ENCODE results near the gene MATN1.

Gene MATN1

DNA sequence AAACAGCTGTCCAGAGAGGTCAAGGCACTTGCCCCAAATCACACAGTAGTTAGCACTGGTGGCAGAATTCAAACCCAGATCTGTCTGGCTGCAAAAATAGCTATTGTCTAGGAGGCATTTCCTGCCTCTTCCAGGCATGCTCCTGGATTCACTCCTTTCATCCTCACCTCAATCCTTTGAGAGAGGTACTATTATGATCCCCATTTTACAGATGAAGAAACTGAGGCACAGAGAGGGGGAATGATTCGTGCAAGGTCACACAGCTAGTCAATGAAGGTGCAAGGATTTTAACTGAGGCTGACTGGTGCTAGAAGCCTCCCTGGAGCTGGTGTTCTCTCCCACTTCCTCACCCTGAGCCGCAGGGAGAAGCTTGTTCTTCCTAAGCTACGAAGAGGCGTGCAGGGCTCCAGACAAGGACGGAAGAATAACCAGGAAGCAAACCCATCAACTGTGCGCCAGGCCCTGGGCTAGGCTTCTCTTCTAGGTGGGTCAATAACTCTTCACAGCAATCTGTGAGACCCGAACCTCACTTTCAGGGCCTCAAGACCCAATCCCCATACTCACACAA lies 34.8 kb upstream of the MATN1 start:
- H3K4me3 ChIP-seq (ENCODE audit: low read depth, low read length), result no peak overlapping the region
- H3K27ac ChIP-seq, result no peak overlapping the region
- DNase-seq, result no peak

DNA sequence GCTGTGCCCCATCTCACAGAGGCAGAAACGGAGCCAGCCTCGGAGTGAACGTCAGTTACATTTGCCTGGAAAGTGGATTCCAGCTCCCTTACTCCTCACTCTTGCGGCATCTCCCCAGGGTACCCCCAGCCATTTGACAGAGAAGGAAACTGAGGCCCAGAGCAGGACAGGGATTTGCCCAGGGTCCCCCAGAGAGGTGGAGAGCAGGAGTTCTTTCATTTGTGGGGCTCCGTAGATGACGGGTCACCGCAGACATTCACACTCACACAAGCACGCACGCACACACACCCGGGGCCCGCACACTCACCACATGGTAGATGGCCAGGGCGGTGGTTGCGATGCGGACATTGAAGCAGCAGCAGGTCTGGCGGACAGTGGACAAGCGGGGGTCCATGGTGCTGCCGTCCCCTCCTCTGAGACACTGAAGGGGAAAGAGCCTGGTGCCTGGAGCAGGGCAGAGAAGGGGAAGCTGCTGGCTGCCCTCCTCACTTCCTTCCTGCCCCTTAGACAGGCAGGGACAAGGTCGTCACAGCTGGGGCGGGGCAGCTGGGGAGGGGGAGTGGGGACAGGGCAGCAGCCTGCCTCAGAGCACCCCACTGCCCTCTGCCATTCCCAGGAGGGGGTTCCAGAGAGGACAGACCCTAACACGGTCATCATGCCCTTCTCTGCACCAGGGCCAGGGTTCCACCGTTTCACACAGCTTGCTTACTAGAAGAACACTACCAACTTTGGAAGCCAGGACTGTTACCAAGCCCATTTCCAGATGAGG lies 34.2 kb upstream of the MATN1 start, which contains the start of gene LAPTM5:
Gene LAPTM5, minus strand, starts transcription at position 423 of the 769 bp plus-strand sequence. Its CDS starts 29 bp downstream, at position 394.
- H3K27me3 ChIP-seq (ENCODE audit: insufficient read depth, low read depth, severe bottlenecking), result no peaks in the 10 kb centered on the region
- TF ChIP-seq, protein P1, sequence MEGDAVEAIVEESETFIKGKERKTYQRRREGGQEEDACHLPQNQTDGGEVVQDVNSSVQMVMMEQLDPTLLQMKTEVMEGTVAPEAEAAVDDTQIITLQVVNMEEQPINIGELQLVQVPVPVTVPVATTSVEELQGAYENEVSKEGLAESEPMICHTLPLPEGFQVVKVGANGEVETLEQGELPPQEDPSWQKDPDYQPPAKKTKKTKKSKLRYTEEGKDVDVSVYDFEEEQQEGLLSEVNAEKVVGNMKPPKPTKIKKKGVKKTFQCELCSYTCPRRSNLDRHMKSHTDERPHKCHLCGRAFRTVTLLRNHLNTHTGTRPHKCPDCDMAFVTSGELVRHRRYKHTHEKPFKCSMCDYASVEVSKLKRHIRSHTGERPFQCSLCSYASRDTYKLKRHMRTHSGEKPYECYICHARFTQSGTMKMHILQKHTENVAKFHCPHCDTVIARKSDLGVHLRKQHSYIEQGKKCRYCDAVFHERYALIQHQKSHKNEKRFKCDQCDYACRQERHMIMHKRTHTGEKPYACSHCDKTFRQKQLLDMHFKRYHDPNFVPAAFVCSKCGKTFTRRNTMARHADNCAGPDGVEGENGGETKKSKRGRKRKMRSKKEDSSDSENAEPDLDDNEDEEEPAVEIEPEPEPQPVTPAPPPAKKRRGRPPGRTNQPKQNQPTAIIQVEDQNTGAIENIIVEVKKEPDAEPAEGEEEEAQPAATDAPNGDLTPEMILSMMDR (IDR thresholded peaks at IDR 0.05; ENCODE audit: low read depth, low read length), result no peak
- no peak for DNase-seq
- no peak within 1 kb of the TSS for H3K27ac ChIP-seq
- H3K4me3 ChIP-seq (ENCODE audit: low read depth, low read length), result no peak within 1 kb of the TSS
- H3K9me3 ChIP-seq (ENCODE audit: severe bottlenecking), result no peaks in the 10 kb centered on the region
- H3K36me3 ChIP-seq, result no peaks in the 10 kb centered on the region

More for the DNA sequence above, 34.8 kb upstream of the MATN1 start:
- TF ChIP-seq, protein P1 (IDR thresholded peaks at IDR 0.05; ENCODE audit: low read depth, low read length), result no peak
- Histone ChIP-seq H3K9me3 (ENCODE audit: severe bottlenecking) (no peaks in the 10 kb centered on the region), H3K27me3 (ENCODE audit: insufficient read depth, low read depth, severe bottlenecking) (no peaks in the 10 kb centered on the region), H3K36me3 (no peaks in the 10 kb centered on the region)

DNA sequence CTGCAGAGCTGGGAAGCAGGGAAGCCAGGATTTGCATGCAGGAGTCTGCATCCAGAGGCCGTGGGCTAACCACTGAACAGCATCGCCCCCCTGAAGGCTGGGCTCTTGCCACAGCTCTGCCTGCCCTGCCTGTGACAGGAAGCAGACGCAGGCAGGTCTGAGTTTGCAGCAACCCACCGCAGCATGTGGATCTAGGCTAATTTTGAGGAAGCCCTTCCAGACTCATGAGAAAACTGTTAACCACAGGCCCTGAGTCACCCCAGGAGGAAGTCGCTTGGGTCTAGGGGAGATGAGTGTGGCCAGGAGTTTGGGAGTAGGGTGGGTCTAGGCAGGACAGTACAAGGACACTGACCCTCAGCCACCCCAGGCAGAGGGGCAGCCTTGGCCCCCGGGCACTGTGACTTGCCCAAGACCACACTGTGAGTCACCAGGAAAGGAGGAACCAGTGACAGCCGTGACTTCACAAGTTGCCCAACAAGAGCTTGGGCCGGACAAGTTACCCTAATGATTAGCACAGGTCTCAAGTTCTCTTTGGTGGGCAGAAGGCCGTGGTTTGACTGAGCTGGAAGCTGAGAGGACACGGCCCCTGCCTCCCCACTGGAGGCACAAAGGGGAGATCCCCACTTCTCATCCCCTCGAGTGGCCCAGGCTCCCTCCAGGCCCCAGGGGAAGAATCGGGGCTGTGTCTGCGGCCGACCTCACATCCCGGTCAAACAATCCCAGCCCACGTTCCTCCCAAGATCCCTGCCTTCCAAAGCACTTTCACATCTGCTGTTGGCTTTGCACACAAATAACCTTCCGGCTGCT lies 33.4 kb upstream of the MATN1 start:
- Histone ChIP-seq H3K27ac (no peak overlapping the region), H3K4me3 (ENCODE audit: low read depth, low read length) (no peak overlapping the region), H3K27me3 (ENCODE audit: insufficient read depth, low read depth, severe bottlenecking) (no peaks in the 10 kb centered on the region), H3K36me3 (no peaks in the 10 kb centered on the region), H3K9me3 (ENCODE audit: severe bottlenecking) (no peaks in the 10 kb centered on the region)
- TF ChIP-seq, protein P1 (IDR thresholded peaks at IDR 0.05; ENCODE audit: low read depth, low read length), result no peak
- DNase-seq, result no peak

DNA sequence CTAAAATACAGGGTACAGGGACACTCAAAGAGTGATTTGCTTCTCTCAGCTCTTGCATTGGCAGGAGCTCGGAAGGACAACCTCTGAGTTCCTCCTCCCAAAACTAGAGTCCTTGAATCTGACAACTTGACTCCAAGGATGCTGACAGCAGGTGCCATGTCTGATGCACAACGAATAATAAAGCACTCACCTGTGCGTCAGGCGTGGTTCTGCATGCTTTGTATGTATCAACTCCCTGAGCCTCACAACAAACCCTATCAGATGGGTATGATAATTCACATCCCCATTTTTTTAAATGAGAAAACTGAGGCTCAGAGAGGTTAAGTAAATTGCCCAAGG lies 32.8 kb upstream of the MATN1 start:
- DNase-seq, result no peak
- Histone ChIP-seq H3K27me3 (ENCODE audit: insufficient read depth, low read depth, severe bottlenecking) (no peaks in the 10 kb centered on the region), H3K36me3 (no peaks in the 10 kb centered on the region), H3K4me3 (ENCODE audit: low read depth, low read length) (no peak overlapping the region), H3K27ac (no peak overlapping the region), H3K9me3 (ENCODE audit: severe bottlenecking) (no peaks in the 10 kb centered on the region)
- TF ChIP-seq, protein P1 (IDR thresholded peaks at IDR 0.05; ENCODE audit: low read depth, low read length), result no peak

DNA sequence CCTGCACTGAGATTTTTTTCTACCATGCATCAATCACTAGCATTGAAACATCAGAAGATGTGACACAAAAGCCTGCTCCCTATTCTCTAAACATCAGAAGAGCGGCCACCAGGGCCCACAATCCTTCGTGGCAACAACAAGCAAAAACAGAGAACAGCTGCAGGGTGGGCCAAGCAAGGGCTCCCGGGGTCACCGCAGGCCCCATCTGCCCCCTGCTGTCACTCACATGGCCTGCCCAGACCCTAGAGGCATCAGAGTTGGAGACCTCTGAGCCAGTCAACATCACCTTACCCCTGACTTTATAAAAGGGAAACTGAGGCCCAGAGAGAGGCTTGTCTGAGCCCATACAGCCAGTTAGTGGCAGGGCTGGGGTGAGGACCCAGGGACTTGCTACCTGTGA lies 32.4 kb upstream of the MATN1 start:
- DNase-seq, result no peak
- Histone ChIP-seq H3K27me3 (ENCODE audit: insufficient read depth, low read depth, severe bottlenecking) (no peaks in the 10 kb centered on the region), H3K9me3 (ENCODE audit: severe bottlenecking) (no peaks in the 10 kb centered on the region), H3K4me3 (ENCODE audit: low read depth, low read length) (no peak overlapping the region), H3K27ac (no peak overlapping the region), H3K36me3 (no peaks in the 10 kb centered on the region)
- TF ChIP-seq, protein P1 (IDR thresholded peaks at IDR 0.05; ENCODE audit: low read depth, low read length), result no peak

Measured in WERI-Rb-1 (cell line).